H1 (cell line): ENCODE results near the gene TMLHE. TPM values are rescaled to one million over a fixed set of nuclear protein-coding genes. Genes with fewer than 3 reads are reported as not detected.

Experiments
- CTCF ChIA-PET: fragments of 300-600 bp; sonication (Branson Sonifier 250); formaldehyde crosslinking; loops from one replicate; lab custom pipeline; 2021; ENCODE audit not compliant: partially characterized antibody; lab: Charles Lee
- POLR2A ChIA-PET: fragments of 300-600 bp; sonication (Branson Sonifier 250); formaldehyde crosslinking; loops from one replicate; lab custom pipeline; 2021; ENCODE audit warnings: inconsistent platforms; ENCODE audit not compliant: partially characterized antibody; lab: Charles Lee
- DNase-seq, 2 experiments: peaks; one replicate each; pipeline versions ENCODE4 v3.0.0 to v3.0.0-alpha.2; 2010 to 2022; ENCODE audit warnings: low spot score in 2 of 2, low read depth in 1 of 2, mixed read lengths in 1 of 2
- FAIRE-seq: peaks from 2 replicates; lab custom pipeline; 2011; peaks lifted over from hg19 to GRCh38; lab: Jason Lieb, UNC
- H2AFZ ChIP-seq: 2 replicates; pipeline ENCODE4 v1.8.1; 2012; ENCODE audit warnings: low read length, inconsistent platforms
- H2AK5ac ChIP-seq: 2 replicates; pipeline ENCODE4 v1.6.1; 2013; ENCODE audit warnings: low read depth, low read length
- H2BK120ac ChIP-seq: replicated peaks from 2 replicates; pipeline ENCODE3; 2013; ENCODE audit warnings: low read depth, low read length, inconsistent platforms
- H2BK12ac ChIP-seq: 2 replicates; pipeline ENCODE4 v1.6.1; 2013; ENCODE audit warnings: low read depth, low read length
- H2BK15ac ChIP-seq: 2 replicates; pipeline ENCODE4 v1.6.1; 2013; ENCODE audit warnings: low read length
- H2BK20ac ChIP-seq: 2 replicates; pipeline ENCODE4 v1.6.1; 2013; ENCODE audit warnings: low read length
- H2BK5ac ChIP-seq: 2 replicates; pipeline ENCODE4 v1.6.1; 2013; ENCODE audit warnings: low read depth, low read length
- H3K14ac ChIP-seq: 2 replicates; pipeline ENCODE4 v1.6.1; 2013; ENCODE audit warnings: inconsistent platforms; ENCODE audit not compliant: insufficient read length
- H3K18ac ChIP-seq: 2 replicates; pipeline ENCODE4 v1.6.1; 2013; ENCODE audit warnings: low read length; ENCODE audit errors: extremely low read depth
- H3K23ac ChIP-seq: 2 replicates; pipeline ENCODE4 v1.6.1; 2013; ENCODE audit warnings: inconsistent platforms; ENCODE audit not compliant: insufficient read length
- H3K23me2 ChIP-seq: 2 replicates; pipeline ENCODE4 v1.6.1; 2013; ENCODE audit warnings: low read depth, low read length
- H3K27ac ChIP-seq: 2 replicates; pipeline ENCODE4 v1.6.1; 2011; ENCODE audit warnings: low read depth, low read length, inconsistent platforms
- H3K27me3 ChIP-seq, 4 experiments: replicated peaks in 1 of 4; 1 replicate in 1 of 4; 2 replicates in 3 of 4; pipeline versions ENCODE4 v1.6.1 to v1.8.1; 2011 to 2013; ENCODE audit warnings: low read length in 3 of 4, mild to moderate bottlenecking in 3 of 4, inconsistent platforms in 2 of 4, mixed read lengths in 2 of 4, moderate library complexity in 1 of 4; ENCODE audit not compliant: control insufficient read depth in 3 of 4, insufficient read depth in 3 of 4; ENCODE audit errors: extremely low read depth in 1 of 4
- H3K36me3 ChIP-seq, 4 experiments: 2 replicates each; pipeline versions ENCODE4 v1.6.1 to v1.8.1; 2011 to 2013; ENCODE audit warnings: mild to moderate bottlenecking in 4 of 4, low read length in 3 of 4, moderate library complexity in 2 of 4, control low read depth in 1 of 4, inconsistent platforms in 1 of 4; ENCODE audit not compliant: insufficient read depth in 4 of 4, control insufficient read depth in 2 of 4
- H3K4ac ChIP-seq: replicated peaks from 2 replicates; pipeline ENCODE3; 2013; ENCODE audit warnings: low read length, low read depth, mixed read lengths, inconsistent platforms; ENCODE audit not compliant: insufficient read length
- H3K4me1 ChIP-seq, 4 experiments: replicated peaks in 1 of 4; 1 replicate in 1 of 4; 2 replicates in 3 of 4; pipeline versions ENCODE4 v1.6.1 to v1.8.1; 2011 to 2013; ENCODE audit warnings: low read length in 3 of 4, inconsistent platforms in 2 of 4, mixed read lengths in 1 of 4; ENCODE audit not compliant: insufficient read depth in 4 of 4, control insufficient read depth in 3 of 4
- H3K4me2 ChIP-seq, 2 experiments: 2 replicates each; pipeline versions ENCODE4 v1.6.1 to v1.8.1; 2011 to 2013; ENCODE audit warnings: low read depth in 2 of 2, low read length in 2 of 2, control low read depth in 1 of 2, inconsistent platforms in 1 of 2, mild to moderate bottlenecking in 1 of 2; ENCODE audit not compliant: insufficient read depth in 1 of 2
- H3K4me3 ChIP-seq, 4 experiments: fragments of 200-600, 300-600 bp in 1 of 4; sonication (generic), shearing (Covaris generic), sonication (Bioruptor Twin) in 1 of 4; 2 replicates each; pipeline versions ENCODE4 v1.5.1 to v1.8.1; 2011 to 2016; ENCODE audit warnings: low read length in 4 of 4, low read depth in 3 of 4, control low read depth in 2 of 4, inconsistent platforms in 2 of 4, mild to moderate bottlenecking in 2 of 4, mixed read lengths in 1 of 4, moderate library complexity in 1 of 4; ENCODE audit not compliant: insufficient read depth in 2 of 4; ENCODE audit errors: extremely low read depth in 1 of 4
- H3K56ac ChIP-seq: replicated peaks from 2 replicates; pipeline ENCODE3; 2013; ENCODE audit warnings: low read depth, mild to moderate bottlenecking, mixed read lengths, low read length, inconsistent platforms; ENCODE audit not compliant: insufficient read length
- H3K79me1 ChIP-seq: 2 replicates; pipeline ENCODE4 v1.6.1; 2013; ENCODE audit warnings: low read depth, low read length, control low read depth
- H3K79me2 ChIP-seq, 2 experiments: 2 replicates each; pipeline versions ENCODE4 v1.6.1 to v1.8.1; 2012 to 2013; ENCODE audit warnings: low read length in 2 of 2, mild to moderate bottlenecking in 2 of 2, inconsistent platforms in 1 of 2; ENCODE audit not compliant: insufficient read depth in 2 of 2, control insufficient read depth in 1 of 2
- H3K9ac ChIP-seq, 4 experiments: replicated peaks in 1 of 4; 1 replicate in 1 of 4; 2 replicates in 3 of 4; pipeline versions ENCODE4 v1.6.1 to v1.8.1; 2011 to 2013; ENCODE audit warnings: low read depth in 3 of 4, low read length in 3 of 4, control low read depth in 2 of 4, mild to moderate bottlenecking in 2 of 4, moderate library complexity in 2 of 4, inconsistent platforms in 1 of 4; ENCODE audit errors: extremely low read depth in 1 of 4
- H3K9me3 ChIP-seq, 2 experiments: 2 replicates each; pipeline versions ENCODE4 v1.6.1 to v1.8.1; 2012 to 2013; ENCODE audit warnings: mild to moderate bottlenecking in 2 of 2, moderate library complexity in 2 of 2, control low read depth in 1 of 2, inconsistent platforms in 1 of 2, low read depth in 1 of 2, low read length in 1 of 2, mixed read lengths in 1 of 2; ENCODE audit not compliant: insufficient read depth in 2 of 2
- H4K20me1 ChIP-seq, 2 experiments: replicated peaks in 1 of 2; 2 replicates each; pipeline versions ENCODE3 to v1.8.1; 2011 to 2013; ENCODE audit warnings: inconsistent platforms in 2 of 2, low read length in 2 of 2, mild to moderate bottlenecking in 1 of 2; ENCODE audit not compliant: insufficient read depth in 2 of 2, control insufficient read depth in 1 of 2
- H4K5ac ChIP-seq: 2 replicates; pipeline ENCODE4 v1.6.1; 2013; ENCODE audit warnings: low read length, low read depth, mixed read lengths, inconsistent platforms; ENCODE audit not compliant: insufficient read length
- H4K8ac ChIP-seq: 2 replicates; pipeline ENCODE4 v1.8.0; 2013; ENCODE audit warnings: mild to moderate bottlenecking, moderate library complexity, low read length, inconsistent platforms; ENCODE audit not compliant: insufficient read depth; ENCODE audit errors: extremely low read depth
- H4K91ac ChIP-seq: replicated peaks from 2 replicates; pipeline ENCODE3; 2013; ENCODE audit warnings: low read length, mixed read lengths, inconsistent platforms; ENCODE audit not compliant: insufficient read length
- KDM4A ChIP-seq: IDR thresholded peaks from one replicate; pipeline ENCODE4 v1.7.1; 2012; ENCODE audit warnings: low read depth, mild to moderate bottlenecking, moderate library complexity, low read length, inconsistent platforms; ENCODE audit not compliant: severe bottlenecking
- RAD21 ChIP-seq, 2 experiments: IDR thresholded peaks in 1 of 2; conservative IDR thresholded peaks in 1 of 2; 2 replicates each; pipeline ENCODE4 v1.6.1; 2011; ENCODE audit warnings: low read depth in 2 of 2, low read length in 2 of 2, improper control_type of control experiment in 1 of 2, inconsistent platforms in 1 of 2, mild to moderate bottlenecking in 1 of 2, moderate library complexity in 1 of 2
- WGBS, 2 experiments: shearing (Covaris generic) in 1 of 2; methylation state at CpG; one replicate each; pipeline versions ENCODE4 v1.1.6 to v1.1.7; 2013 to 2015; ENCODE audit warnings: low lambda C conversion rate in 2 of 2, mixed read lengths in 2 of 2, inconsistent platforms in 1 of 2, low coverage in 1 of 2, missing lambda C conversion rate in 1 of 2; ENCODE audit not compliant: insufficient replicate concordance in 2 of 2, insufficient coverage in 1 of 2, insufficient read length in 1 of 2; ENCODE audit errors: extremely low coverage in 1 of 2, missing lambda C conversion rate in 1 of 2; 5-methylcytosine and 5-hydroxymethylcytosine counted together
- polyA plus RNA-seq, 7 experiments: library from polyadenylated mRNA; depleted of rRNA in 3 of 7; stranded (reverse) in 5 of 7; unstranded in 2 of 7; fragments of >200 nt in 5 of 7; fragments of 200-250 nt in 2 of 7; gene quantifications; 1 replicate in 5 of 7; 2 replicates in 1 of 7; 4 replicates in 1 of 7; pipeline versions ENCODE4 v1.2.1 to v1.2.3, GENCODE V29; 2011 to 2013; ENCODE audit warnings: missing spikeins in 2 of 7, mixed read lengths in 2 of 7
- total RNA-seq: library from RNA; stranded (reverse); fragmentation: NEBNext Ultra II Directional; extraction: Animal tissue kit (Norgen Biotek cat#: 25700); gene quantifications from 2 replicates; pipeline ENCODE4 v1.2.1, GENCODE V29; 2021
- TF ChIP-seq, protein P1 (sequence below), 3 experiments: IDR thresholded peaks; 1 replicate in 2 of 3; 2 replicates in 1 of 3; pipeline versions ENCODE4 v1.5.1 to v1.6.1; 2011; ENCODE audit warnings: low read length in 3 of 3, mild to moderate bottlenecking in 3 of 3, inconsistent platforms in 2 of 3, low read depth in 1 of 3, moderate library complexity in 1 of 3; ENCODE audit not compliant: insufficient read depth in 1 of 3; ENCODE audit errors: control extremely low read depth in 1 of 3
- TF ChIP-seq, protein P2 (sequence below): IDR thresholded peaks from 2 replicates; pipeline ENCODE4 v1.6.1; 2011; ENCODE audit warnings: low read length, improper control_type of control experiment

Gene TMLHE
- total and polyA plus RNA-seq, 2 of the 8 experiments (the other 6 are each of a cell fraction or from before 2014, with no cell fraction given): 9.1 to 10.3 TPM

DNA sequence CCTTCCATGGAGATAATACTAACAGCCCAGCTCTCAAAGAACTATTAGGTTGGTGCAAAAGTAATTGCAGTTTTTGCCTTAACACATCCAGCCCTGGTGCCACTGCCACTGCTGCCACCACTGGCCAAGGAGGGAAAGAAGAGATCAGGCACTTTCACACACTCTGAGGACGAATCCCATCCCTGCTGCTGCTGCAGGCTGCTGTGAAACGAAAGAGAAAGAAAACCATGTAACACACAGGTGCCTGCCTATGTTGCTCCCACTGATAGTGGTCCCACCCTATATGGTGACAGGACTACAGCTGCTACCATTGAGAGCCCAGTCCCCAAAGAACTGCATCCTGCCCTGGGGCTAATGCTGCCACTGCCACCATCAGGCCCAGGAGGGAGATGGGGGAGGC is 35.1 kb downstream of the TMLHE start:
- H3K56ac ChIP-seq: no peak overlapping the region
- no peaks in the 10 kb centered on the region for H4K20me1 ChIP-seq
- H3K14ac ChIP-seq: no peak overlapping the region
- H2AFZ ChIP-seq: no peak overlapping the region
- H3K4me1 ChIP-seq: no peaks in the 10 kb centered on the region; a peak in 1 of 7 replicates
- no peaks in the 10 kb centered on the region for H3K9me3 ChIP-seq
- H3K27ac ChIP-seq: no peak overlapping the region
- H3K79me2 ChIP-seq: no peaks in the 10 kb centered on the region; a peak in 1 of 4 replicates
- no peaks in the 10 kb centered on the region for H3K23me2 ChIP-seq
- H2BK120ac ChIP-seq: no peak overlapping the region
- no peak for FAIRE-seq
- no peak overlapping the region for H2BK12ac ChIP-seq
- H4K91ac ChIP-seq: no peak overlapping the region
- no peak overlapping the region for H3K4ac ChIP-seq
- no peak overlapping the region for H4K5ac ChIP-seq
- no peaks in the 10 kb centered on the region for H3K36me3 ChIP-seq
- no peak overlapping the region for H2AK5ac ChIP-seq
- no peaks in the 10 kb centered on the region for H3K27me3 ChIP-seq
- no peak overlapping the region for H2BK15ac ChIP-seq
- no peak overlapping the region for H3K4me3 ChIP-seq
- ChIA-PET POLR2A (no interaction called here), CTCF (interaction anchor here (2.3 kb wide), 1 partner anchor 18 kb away, joined by 8 read pairs; no protein-coding TSS in a partner anchor)
- H3K79me1 ChIP-seq: no peaks in the 10 kb centered on the region
- H2BK5ac ChIP-seq: no peak overlapping the region
- no peak for DNase-seq
- no peak overlapping the region for H3K23ac ChIP-seq
- H4K8ac ChIP-seq: no peak overlapping the region
- H3K9ac ChIP-seq: no peak overlapping the region
- H3K18ac ChIP-seq: no peak overlapping the region
- TF ChIP-seq, protein P1, sequence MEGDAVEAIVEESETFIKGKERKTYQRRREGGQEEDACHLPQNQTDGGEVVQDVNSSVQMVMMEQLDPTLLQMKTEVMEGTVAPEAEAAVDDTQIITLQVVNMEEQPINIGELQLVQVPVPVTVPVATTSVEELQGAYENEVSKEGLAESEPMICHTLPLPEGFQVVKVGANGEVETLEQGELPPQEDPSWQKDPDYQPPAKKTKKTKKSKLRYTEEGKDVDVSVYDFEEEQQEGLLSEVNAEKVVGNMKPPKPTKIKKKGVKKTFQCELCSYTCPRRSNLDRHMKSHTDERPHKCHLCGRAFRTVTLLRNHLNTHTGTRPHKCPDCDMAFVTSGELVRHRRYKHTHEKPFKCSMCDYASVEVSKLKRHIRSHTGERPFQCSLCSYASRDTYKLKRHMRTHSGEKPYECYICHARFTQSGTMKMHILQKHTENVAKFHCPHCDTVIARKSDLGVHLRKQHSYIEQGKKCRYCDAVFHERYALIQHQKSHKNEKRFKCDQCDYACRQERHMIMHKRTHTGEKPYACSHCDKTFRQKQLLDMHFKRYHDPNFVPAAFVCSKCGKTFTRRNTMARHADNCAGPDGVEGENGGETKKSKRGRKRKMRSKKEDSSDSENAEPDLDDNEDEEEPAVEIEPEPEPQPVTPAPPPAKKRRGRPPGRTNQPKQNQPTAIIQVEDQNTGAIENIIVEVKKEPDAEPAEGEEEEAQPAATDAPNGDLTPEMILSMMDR (IDR thresholded peaks at IDR 0.05; ENCODE audit: control extremely low read depth in 1 of 3, insufficient read depth in 1 of 3, low read depth in 1 of 3, low read length in 3 of 3): peak in 2 of 3 experiments; percentile 37 to 42; a peak in 2 of 4 replicates
- no peak for TF ChIP-seq KDM4A
- peak; percentile 14 to 15; a peak in 2 of 4 replicates for TF ChIP-seq RAD21 (IDR thresholded peaks at IDR 0.05 in 1 of 2, conservative IDR thresholded peaks at IDR 0.05 in 1 of 2; ENCODE audit: low read depth in 2 of 2, low read length in 2 of 2)
- TF ChIP-seq, protein P2, sequence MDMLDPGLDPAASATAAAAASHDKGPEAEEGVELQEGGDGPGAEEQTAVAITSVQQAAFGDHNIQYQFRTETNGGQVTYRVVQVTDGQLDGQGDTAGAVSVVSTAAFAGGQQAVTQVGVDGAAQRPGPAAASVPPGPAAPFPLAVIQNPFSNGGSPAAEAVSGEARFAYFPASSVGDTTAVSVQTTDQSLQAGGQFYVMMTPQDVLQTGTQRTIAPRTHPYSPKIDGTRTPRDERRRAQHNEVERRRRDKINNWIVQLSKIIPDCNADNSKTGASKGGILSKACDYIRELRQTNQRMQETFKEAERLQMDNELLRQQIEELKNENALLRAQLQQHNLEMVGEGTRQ: no peak
- H3K4me2 ChIP-seq: no peak overlapping the region
- WGBS, 2 experiments: no CpG with 5 or more reads among the region's 2 CpGs
- H2BK20ac ChIP-seq: no peak overlapping the region
